ENCODE data around the gene RHBDD1.

The RHBDD1 gene

GRCh38 chr2:226847090-226847489 is 11.2 kb downstream of the RHBDD1 start:
- no peak for DNase-seq

DNA sequence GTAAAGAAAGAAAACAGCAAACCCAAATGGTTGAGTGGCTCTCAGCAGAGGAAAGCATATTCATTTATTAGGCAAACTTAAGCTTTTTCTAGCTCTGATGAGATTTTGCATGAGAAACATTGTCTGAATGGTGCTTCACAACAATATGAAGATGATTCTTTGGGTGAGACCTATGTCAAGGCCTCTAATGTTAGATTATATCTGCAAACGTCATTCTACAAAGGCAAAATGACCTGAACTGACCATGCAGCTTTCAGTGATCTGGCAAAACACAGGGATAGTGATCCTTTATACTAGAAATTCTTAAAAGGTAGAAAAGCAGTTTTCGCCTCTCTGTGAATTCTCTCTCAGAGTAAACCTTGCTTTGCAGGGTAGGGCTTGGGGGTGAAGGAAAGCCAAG is 11.7 kb downstream of the RHBDD1 start:
- no peak for DNase-seq

DNA sequence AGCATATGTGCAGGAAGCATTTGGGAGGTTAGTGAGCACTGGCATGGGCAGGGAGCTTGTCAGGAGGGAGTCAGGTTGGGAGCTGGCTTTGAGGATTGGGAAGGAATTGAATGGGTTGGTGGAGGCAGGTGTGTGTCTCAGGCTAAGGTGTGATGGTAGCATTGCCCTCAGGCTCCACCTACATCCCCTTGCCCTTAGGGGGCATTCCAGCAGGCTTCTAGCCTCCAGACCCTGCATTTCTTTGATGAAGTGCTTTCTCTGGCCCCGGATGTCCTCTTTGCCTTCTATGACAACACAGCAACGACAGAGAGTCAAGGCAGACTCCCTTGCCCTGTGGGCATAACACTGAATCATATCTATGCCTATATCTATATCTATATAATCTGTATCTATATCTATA is 13.5 kb downstream of the RHBDD1 start:
- no peak for DNase-seq

- DNase-seq = no peak
These were observed 14.2 kb downstream of the RHBDD1 start for GRCh38 chr2:226850024-226850423.

GRCh38 chr2:226855787-226856186 is 19.9 kb downstream of the RHBDD1 start:
- DNase-seq = no peak

DNA sequence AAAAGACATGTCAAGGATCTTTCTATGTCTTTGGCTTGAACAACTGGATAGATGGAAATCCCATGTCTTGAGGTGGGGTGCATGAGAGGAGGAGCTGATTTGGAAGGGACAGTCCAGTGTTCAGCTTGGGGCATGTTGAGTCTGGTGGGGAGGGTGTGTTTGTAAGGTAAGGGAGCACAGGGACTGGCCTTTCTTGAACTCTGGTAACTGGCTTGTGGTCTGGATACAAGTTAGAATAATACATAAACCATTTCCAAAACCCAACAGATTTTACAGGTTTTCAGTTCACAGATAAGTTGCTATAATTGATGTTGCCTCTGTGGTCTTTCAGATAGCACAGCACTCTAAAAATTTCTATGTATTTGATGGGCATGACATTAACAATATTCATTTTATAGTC is 24.2 kb downstream of the RHBDD1 start:
- DNase-seq = no peak

DNA sequence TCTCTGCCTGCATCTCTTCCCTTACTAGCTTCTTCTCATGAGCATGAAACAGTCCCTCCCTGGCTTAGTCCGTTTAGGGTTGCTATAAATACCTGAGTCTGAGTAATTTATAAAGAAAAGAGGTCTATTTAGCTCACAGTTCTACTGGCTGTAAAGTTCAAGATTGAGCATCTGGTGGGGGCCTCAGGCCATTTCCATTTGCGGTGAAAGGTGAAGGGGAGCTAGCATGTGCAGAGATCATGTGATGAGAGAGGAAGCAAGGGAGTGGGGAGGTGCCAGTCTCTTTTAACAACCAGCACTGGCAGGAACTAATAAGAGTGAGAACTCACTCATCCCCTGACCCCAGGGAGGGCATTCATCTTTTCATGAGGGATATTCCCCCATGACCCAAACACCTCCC is 26.8 kb downstream of the RHBDD1 start:
- no peak for DNase-seq

DNA sequence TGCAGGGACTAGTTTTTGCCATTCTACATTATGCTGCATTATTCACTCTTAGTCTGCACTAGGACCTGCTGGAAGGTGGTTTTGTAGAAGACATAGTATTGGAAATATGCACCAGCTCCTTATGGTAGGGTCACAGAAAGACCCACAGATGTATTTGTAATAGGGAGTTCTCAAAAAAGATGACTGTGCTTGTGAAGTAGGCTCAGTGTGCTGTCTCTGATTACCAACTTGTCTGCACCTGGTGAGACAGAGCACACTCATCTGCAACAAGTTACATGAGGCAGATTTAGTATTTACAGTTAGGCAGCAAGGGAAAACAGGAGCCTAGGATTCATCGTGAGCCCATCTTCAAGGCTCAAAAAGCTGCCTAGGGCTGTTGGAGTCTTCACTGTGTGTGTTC is 29.4 kb downstream of the RHBDD1 start:
- DNase-seq = no peak

DNA sequence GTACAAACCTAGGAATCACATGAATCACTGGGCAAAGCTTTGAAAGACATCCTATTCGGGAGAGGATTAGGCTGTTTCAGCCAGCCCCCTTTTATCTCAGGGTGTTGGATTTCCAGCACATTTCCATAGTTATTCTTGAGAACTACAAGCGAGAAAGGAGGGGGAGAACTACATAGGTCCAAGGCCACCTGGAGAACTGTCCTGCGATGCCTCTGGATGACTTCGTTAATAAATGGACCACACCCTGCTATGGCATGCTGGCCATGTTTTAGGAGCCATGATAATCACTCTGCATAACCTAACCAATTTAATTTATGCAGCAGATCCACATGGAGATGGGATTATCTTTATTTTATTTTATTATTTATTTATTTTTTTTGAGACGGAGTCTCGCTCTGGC is 29.9 kb downstream of the RHBDD1 start:
- no peak for DNase-seq

- DNase-seq = no peak
These were observed 32.7 kb downstream of the RHBDD1 start for GRCh38 chr2:226868331-226869162.

- no peak for DNase-seq
These were observed 33.5 kb downstream of the RHBDD1 start for GRCh38 chr2:226869371-226869770.

DNA sequence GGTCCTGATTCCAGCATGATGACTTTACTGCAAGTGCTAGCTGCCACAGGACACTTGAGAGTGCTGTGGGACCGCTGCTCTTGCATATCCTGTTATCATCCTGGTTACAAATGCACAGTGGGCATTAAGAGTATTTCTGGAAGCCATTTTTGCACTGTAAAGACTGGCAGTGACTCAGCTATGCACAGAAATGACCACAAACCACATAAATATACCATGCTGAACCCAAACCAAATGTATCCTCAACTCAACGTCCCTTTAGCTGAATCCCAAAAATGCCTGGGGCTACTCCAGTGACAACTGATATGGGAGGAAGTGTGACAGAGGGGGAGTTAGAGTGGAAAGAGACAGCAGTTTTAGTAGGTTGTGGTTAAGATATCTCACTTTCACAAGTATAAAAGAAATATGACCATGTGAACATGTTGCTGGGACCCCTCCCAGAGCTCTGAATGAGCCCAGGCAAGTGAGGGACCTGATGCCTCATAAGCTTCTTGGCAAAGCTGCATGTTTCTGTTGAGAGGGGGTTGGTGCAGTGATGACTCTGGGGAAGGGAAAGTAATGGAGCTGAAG is 37.3 kb downstream of the RHBDD1 start:
- no peak for DNase-seq

GRCh38 chr2:226873826-226874225 is 38.0 kb downstream of the RHBDD1 start:
- no peak for DNase-seq

- DNase-seq = no peak
These were observed 38.9 kb downstream of the RHBDD1 start for GRCh38 chr2:226874749-226875148.

- no peak for DNase-seq
These were observed 39.8 kb downstream of the RHBDD1 start for GRCh38 chr2:226875438-226876225.

GRCh38 chr2:226877491-226877890 is 41.6 kb downstream of the RHBDD1 start:
- no peak for DNase-seq

GRCh38 chr2:226881287-226881686 is 45.4 kb downstream of the RHBDD1 start:
- no peak for DNase-seq

DNA sequence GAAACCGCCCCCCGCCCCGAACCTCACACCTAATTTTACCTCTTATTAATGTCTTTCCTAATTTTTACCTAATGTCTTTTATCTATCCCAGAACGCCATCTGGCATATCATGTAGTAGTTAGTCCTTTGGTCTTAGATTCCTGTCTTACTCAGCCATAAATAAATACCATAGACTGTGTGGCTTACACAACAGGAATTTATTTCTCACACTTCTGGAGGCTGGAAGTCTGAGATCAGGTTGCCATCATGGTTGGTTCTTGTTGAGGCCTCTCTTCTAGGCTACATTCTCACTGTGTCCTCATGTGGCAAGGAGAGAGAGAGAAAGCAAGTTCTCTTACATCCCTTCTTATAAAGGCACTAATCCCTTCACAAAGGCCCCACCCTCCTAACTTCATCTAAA is 46.8 kb downstream of the RHBDD1 start:
- no peak for DNase-seq

DNA sequence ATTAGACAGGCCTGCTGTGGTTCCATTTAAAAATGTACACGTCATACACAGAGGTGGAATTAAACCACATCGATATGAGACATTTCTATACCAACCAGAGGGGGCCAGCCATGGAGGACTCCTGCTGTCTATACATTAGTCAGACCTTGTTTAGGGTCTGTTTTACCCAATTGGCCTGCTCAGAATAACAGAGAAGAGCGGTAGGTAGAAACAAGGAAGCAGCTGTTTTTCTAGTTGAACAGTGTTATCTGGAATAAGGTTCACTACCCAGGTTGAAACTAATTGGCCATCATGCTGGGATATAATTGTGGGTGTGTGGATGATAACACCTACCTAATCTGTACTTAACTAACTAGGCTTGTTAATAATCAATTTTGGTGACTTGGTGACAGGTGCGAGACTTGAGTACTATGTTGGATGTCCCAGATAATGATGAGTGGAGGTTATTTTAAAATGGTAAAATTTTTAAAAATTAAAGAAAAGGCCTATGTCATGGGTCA is 47.5 kb downstream of the RHBDD1 start:
- no peak for DNase-seq

GRCh38 chr2:226884166-226884565 is 48.3 kb downstream of the RHBDD1 start:
- no peak for DNase-seq

GRCh38 chr2:226885769-226886435 is 50.0 kb downstream of the RHBDD1 start:
- DNase-seq = no peak

DNA sequence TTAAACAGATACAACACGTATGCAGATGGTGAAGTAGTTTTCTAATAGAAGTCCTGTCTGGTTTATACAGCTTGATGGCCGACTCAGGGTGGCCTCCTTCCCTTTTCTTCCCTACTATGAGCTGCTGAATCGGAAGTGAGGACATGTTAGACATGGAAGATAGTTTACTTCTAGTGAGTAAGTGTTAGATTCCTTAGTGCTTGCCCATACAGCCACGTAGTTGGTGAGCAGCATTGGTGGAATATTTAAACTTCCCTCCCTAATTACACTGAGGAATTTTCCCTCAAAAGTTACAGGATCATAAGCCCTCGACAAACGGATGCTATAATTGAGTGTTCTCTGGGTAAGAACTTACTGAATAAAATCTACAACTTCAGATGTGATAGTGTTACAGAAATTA is 52.1 kb downstream of the RHBDD1 start:
- DNase-seq = no peak

- no peak for DNase-seq
These were observed 52.6 kb downstream of the RHBDD1 start for GRCh38 chr2:226888378-226888965.

Measured in NCI-H1105 treated with DMSO at 0.1 percent for 48 hours (cell line).